Neuronal stem cell (in vitro differentiated cells): ENCODE results near the gene GID8.

ENCODE experiments used
- DNase-seq: peaks from one replicate; pipeline ENCODE4 v3.0.0-alpha.2; 2013; ENCODE audit warnings: low spot score
- H2AFZ ChIP-seq: one replicate; pipeline ENCODE4 v1.6.1; 2013; ENCODE audit warnings: mild to moderate bottlenecking, low read length, inconsistent platforms
- H2AK5ac ChIP-seq: 2 replicates; pipeline ENCODE4 v1.6.1; 2013; ENCODE audit warnings: low read depth, mild to moderate bottlenecking, inconsistent platforms, low read length, moderate library complexity, mixed read lengths
- H2BK120ac ChIP-seq: 2 replicates; pipeline ENCODE4 v1.6.1; 2013; ENCODE audit warnings: low read depth, mild to moderate bottlenecking, inconsistent platforms, low read length, moderate library complexity, mixed read lengths
- H2BK12ac ChIP-seq: one replicate; pipeline ENCODE4 v1.6.1; 2013; ENCODE audit warnings: low read length, inconsistent platforms
- H2BK15ac ChIP-seq: 2 replicates; pipeline ENCODE4 v1.6.1; 2013; ENCODE audit warnings: mild to moderate bottlenecking, low read length, inconsistent platforms, mixed read lengths
- H2BK5ac ChIP-seq: one replicate; pipeline ENCODE4 v1.6.1; 2013; ENCODE audit warnings: inconsistent platforms, mild to moderate bottlenecking, low read length, moderate library complexity
- H3K14ac ChIP-seq: one replicate; pipeline ENCODE4 v1.6.1; 2013; ENCODE audit warnings: low read length, inconsistent platforms
- H3K18ac ChIP-seq: 2 replicates; pipeline ENCODE4 v1.6.1; 2013; ENCODE audit warnings: low read length, inconsistent platforms
- H3K23ac ChIP-seq: 2 replicates; pipeline ENCODE4 v1.6.1; 2013; ENCODE audit warnings: low read depth, mild to moderate bottlenecking, mixed read lengths, low read length, inconsistent platforms; ENCODE audit not compliant: poor library complexity
- H3K27ac ChIP-seq: replicated peaks from 3 replicates; pipeline ENCODE4 v1.5.1; 2013; ENCODE audit warnings: low read length, inconsistent platforms
- H3K27me3 ChIP-seq, 3 experiments: 2 replicates each; pipeline ENCODE4 v1.6.1; 2013; ENCODE audit warnings: low read length in 3 of 3, mild to moderate bottlenecking in 2 of 3, inconsistent platforms in 1 of 3, low read depth in 1 of 3, mixed read lengths in 1 of 3, moderate library complexity in 1 of 3; ENCODE audit not compliant: control insufficient read depth in 3 of 3, insufficient read depth in 3 of 3
- H3K36me3 ChIP-seq, 2 donors: replicated peaks in 1 of 2; 2 replicates each; pipeline ENCODE4 v1.6.1; 2013; ENCODE audit warnings: low read length in 2 of 2; ENCODE audit not compliant: control insufficient read depth in 2 of 2, insufficient read depth in 2 of 2
- H3K4ac ChIP-seq: 2 replicates; pipeline ENCODE4 v1.6.1; 2013; ENCODE audit warnings: inconsistent platforms, mild to moderate bottlenecking, low read length, moderate library complexity
- H3K4me1 ChIP-seq, 2 donors: 1 replicate in 1 of 2; 2 replicates in 1 of 2; pipeline ENCODE4 v1.6.1; 2013; ENCODE audit warnings: low read length in 2 of 2, low read depth in 1 of 2; ENCODE audit not compliant: control insufficient read depth in 2 of 2, insufficient read depth in 1 of 2
- H3K4me2 ChIP-seq: one replicate; pipeline ENCODE4 v1.6.1; 2013; ENCODE audit warnings: mild to moderate bottlenecking, low read length, inconsistent platforms; ENCODE audit not compliant: insufficient read depth, poor library complexity, severe bottlenecking
- H3K4me3 ChIP-seq, 2 donors: 2 replicates each; pipeline ENCODE4 v1.5.1; 2013; ENCODE audit warnings: low read length in 2 of 2, mild to moderate bottlenecking in 2 of 2, inconsistent platforms in 1 of 2, moderate library complexity in 1 of 2
- H3K79me1 ChIP-seq: one replicate; pipeline ENCODE4 v1.6.1; 2013; ENCODE audit warnings: low read depth, mild to moderate bottlenecking, inconsistent platforms, low read length, moderate library complexity
- H3K9ac ChIP-seq: one replicate; pipeline ENCODE4 v1.6.1; 2013; ENCODE audit warnings: mild to moderate bottlenecking, low read depth, low read length, inconsistent platforms; ENCODE audit not compliant: poor library complexity
- H3K9me3 ChIP-seq, 2 donors: replicated peaks in 1 of 2; 2 replicates each; pipeline versions ENCODE3 to v1.6.1; 2013; ENCODE audit warnings: low read length in 2 of 2, mild to moderate bottlenecking in 2 of 2, inconsistent platforms in 1 of 2, low read depth in 1 of 2, mixed read lengths in 1 of 2, moderate library complexity in 1 of 2; ENCODE audit not compliant: control insufficient read depth in 2 of 2, insufficient read depth in 1 of 2
- H4K8ac ChIP-seq: one replicate; pipeline ENCODE4 v1.6.1; 2013; ENCODE audit warnings: low read depth, mild to moderate bottlenecking, inconsistent platforms, low read length, moderate library complexity
- H4K91ac ChIP-seq: one replicate; pipeline ENCODE4 v1.6.1; 2013; ENCODE audit warnings: low read length, low read depth, mild to moderate bottlenecking, inconsistent platforms; ENCODE audit not compliant: poor library complexity
- WGBS, 2 donors: extraction: QIAGEN DNeasy Blood & Tissue Kit; methylation state at CpG; one replicate each; pipeline ENCODE4 v1.1.7; 2013; ENCODE audit warnings: missing lambda C conversion rate in 2 of 2, mixed read lengths in 1 of 2; ENCODE audit not compliant: insufficient read length in 2 of 2, insufficient replicate concordance in 1 of 2; ENCODE audit errors: extremely low coverage in 2 of 2; 5-methylcytosine and 5-hydroxymethylcytosine counted together

GID8 gene

DNA sequence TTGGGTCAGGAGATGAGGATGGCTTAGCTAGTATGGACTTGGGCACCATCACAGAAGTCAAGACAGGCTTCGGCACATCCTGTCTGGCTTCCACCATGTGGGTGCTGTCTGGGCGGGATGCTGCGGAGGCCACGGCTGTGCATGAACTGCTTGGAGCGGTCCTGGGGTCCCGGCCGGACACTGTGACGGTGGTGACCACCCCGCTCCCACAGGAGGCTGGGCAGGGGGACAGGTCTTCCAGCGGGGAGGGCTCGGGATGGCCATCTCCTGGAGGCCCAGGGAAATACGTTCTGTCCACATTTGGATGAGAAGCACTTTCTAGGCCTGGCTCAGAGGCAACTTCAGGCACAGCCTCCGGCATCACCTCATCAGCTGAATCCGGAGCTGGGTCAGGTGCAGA, 44.2 kb upstream of the GID8 start:
- Histone ChIP-seq H3K79me1 (no peaks in the 10 kb centered on the region), H3K9ac (no peak overlapping the region), H2BK120ac (no peak overlapping the region), H3K14ac (no peak overlapping the region), H3K9me3 (peaks cover 0 to 3% of the 10 kb centered on the region in 2 donors), H4K8ac (no peak overlapping the region), H2BK5ac (no peak overlapping the region), H3K4me1 (no peaks in the 10 kb centered on the region), H3K18ac (no peak overlapping the region), H3K36me3 (peaks cover 47 to 94% of the 10 kb centered on the region in 2 donors), H2BK12ac (no peak overlapping the region), H3K4me2 (no peak overlapping the region), H3K27me3 (no peaks in the 10 kb centered on the region), H2AFZ (no peak overlapping the region), H3K4me3 (no peak overlapping the region), H2AK5ac (no peak overlapping the region), H4K91ac (no peak overlapping the region), H3K27ac (no peak overlapping the region), H2BK15ac (no peak overlapping the region), H3K4ac (no peak overlapping the region), H3K23ac (no peak overlapping the region)
- DNase-seq, result no peak
- no CpG with 5 or more reads among the region's 14 CpGs for WGBS, 2 donors

DNA sequence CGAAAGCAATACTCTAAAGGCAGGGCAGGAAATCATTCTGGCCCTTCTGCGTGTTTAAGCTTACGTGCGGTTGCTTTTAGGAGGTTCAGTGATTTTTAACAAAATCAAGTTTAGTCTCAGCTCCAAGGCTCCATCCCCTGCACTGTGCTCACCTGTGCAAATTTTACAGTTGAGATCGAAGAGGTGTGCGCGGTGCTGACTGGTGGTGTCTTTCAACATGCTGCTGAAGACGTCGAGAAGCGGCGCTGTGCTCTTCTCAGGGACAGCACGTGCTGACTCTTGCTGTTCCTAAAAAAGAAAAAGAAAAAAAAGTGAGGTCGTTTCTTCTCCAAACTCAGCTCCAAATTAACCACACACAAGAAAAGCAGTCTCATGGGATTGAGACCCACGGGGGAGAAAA, 43.7 kb upstream of the GID8 start:
- Histone ChIP-seq H4K8ac (no peak overlapping the region), H3K4me3 (no peak overlapping the region), H3K79me1 (no peaks in the 10 kb centered on the region), H2BK120ac (no peak overlapping the region), H2BK15ac (no peak overlapping the region), H3K4me2 (no peak overlapping the region), H3K14ac (no peak overlapping the region), H4K91ac (no peak overlapping the region), H3K9me3 (peaks cover 0 to 2% of the 10 kb centered on the region in 2 donors), H2AK5ac (no peak overlapping the region), H3K27me3 (no peaks in the 10 kb centered on the region), H3K36me3 (peaks cover 41 to 90% of the 10 kb centered on the region in 2 donors), H3K4me1 (peaks cover 0 to 2% of the 10 kb centered on the region in 2 donors), H3K9ac (no peak overlapping the region), H2BK12ac (no peak overlapping the region), H3K4ac (no peak overlapping the region), H3K27ac (no peak overlapping the region), H3K18ac (no peak overlapping the region), H2BK5ac (no peak overlapping the region), H2AFZ (no peak overlapping the region), H3K23ac (no peak overlapping the region)
- DNase-seq, result no peak
- WGBS, 2 donors, result no CpG with 5 or more reads among the region's 14 CpGs

GRCh38 chr20:62895539-62895938, 42.4 kb upstream of the GID8 start:
- Histone ChIP-seq H3K27me3 (no peaks in the 10 kb centered on the region), H3K4me2 (no peak overlapping the region), H3K23ac (no peak overlapping the region), H2BK15ac (no peak overlapping the region), H3K4me3 (no peak overlapping the region), H2AFZ (no peak overlapping the region), H3K14ac (no peak overlapping the region), H3K36me3 (peaks cover 31 to 80% of the 10 kb centered on the region in 2 donors), H3K18ac (no peak overlapping the region), H3K4me1 (peaks cover 6 to 12% of the 10 kb centered on the region in 2 donors), H3K79me1 (no peaks in the 10 kb centered on the region), H3K27ac (no peak overlapping the region), H2AK5ac (no peak overlapping the region), H3K9me3 (peaks cover 0 to 2% of the 10 kb centered on the region in 2 donors), H2BK120ac (no peak overlapping the region), H3K4ac (no peak overlapping the region), H4K91ac (no peak overlapping the region), H4K8ac (no peak overlapping the region), H3K9ac (no peak overlapping the region), H2BK5ac (no peak overlapping the region), H2BK12ac (no peak overlapping the region)
- no CpG with 5 or more reads among the region's 9 CpGs for WGBS, 2 donors
- no peak for DNase-seq

DNA sequence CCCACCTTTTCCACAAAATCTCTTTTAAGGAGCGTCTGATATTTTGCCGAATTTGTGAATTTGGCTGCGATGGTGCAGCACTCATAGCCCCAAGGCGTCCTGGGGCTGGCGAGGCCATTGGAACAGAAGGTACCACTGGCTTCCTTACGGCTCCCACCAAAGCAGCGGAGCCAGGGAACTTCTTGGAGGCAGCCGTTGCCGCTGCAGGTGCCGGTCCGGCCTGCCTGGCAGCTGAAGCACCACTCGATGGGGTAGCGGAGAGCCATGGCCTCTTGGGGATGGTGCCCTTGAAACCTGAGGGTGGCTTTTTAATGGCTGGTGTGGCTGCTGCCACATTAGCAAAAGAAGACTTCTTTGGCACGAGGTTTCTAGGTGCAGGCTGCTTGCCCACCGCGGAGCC, 41.4 kb upstream of the GID8 start:
- WGBS, 2 donors, result no CpG with 5 or more reads among the region's 16 CpGs
- Histone ChIP-seq H2BK5ac (no peak overlapping the region), H3K4me1 (peaks cover 9 to 14% of the 10 kb centered on the region in 2 donors), H3K14ac (no peak overlapping the region), H3K36me3 (peaks cover 24 to 80% of the 10 kb centered on the region in 2 donors), H3K9me3 (no peaks in the 10 kb centered on the region), H3K18ac (no peak overlapping the region), H3K79me1 (no peaks in the 10 kb centered on the region), H3K4me2 (no peak overlapping the region), H3K4me3 (no peak overlapping the region), H2AFZ (no peak overlapping the region), H2BK12ac (no peak overlapping the region), H3K27ac (no peak overlapping the region), H3K27me3 (no peaks in the 10 kb centered on the region), H4K8ac (no peak overlapping the region), H3K23ac (no peak overlapping the region), H2AK5ac (no peak overlapping the region), H3K9ac (no peak overlapping the region), H2BK15ac (no peak overlapping the region), H2BK120ac (no peak overlapping the region), H4K91ac (no peak overlapping the region), H3K4ac (no peak overlapping the region)
- no peak for DNase-seq
